ENCODE results near the gene NHSL2.

DNA sequence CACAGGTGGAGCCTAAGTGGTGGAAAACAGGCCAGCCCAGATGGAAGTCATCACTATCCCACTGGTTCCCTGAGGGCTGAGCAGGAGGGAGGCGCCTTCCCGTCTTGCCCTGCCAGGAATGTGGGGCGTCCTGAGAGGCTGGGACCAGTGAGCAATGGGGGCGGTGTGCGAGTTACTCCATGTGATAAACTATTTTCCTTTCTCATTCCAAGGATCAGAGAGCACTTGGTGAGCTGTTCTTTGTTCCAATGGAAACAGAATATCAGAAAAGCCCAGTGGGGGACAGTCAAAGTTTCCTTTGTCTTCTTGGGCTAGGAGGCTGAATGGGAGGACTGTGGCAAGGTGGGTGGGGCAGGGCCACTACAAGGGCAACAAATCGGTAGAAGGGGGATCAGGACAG is 86.2 kb downstream of the NHSL2 start:
- TF ChIP-seq, protein P1, sequence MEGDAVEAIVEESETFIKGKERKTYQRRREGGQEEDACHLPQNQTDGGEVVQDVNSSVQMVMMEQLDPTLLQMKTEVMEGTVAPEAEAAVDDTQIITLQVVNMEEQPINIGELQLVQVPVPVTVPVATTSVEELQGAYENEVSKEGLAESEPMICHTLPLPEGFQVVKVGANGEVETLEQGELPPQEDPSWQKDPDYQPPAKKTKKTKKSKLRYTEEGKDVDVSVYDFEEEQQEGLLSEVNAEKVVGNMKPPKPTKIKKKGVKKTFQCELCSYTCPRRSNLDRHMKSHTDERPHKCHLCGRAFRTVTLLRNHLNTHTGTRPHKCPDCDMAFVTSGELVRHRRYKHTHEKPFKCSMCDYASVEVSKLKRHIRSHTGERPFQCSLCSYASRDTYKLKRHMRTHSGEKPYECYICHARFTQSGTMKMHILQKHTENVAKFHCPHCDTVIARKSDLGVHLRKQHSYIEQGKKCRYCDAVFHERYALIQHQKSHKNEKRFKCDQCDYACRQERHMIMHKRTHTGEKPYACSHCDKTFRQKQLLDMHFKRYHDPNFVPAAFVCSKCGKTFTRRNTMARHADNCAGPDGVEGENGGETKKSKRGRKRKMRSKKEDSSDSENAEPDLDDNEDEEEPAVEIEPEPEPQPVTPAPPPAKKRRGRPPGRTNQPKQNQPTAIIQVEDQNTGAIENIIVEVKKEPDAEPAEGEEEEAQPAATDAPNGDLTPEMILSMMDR (IDR thresholded peaks at IDR 0.05): no peak
- no peak for TF ChIP-seq POLR2A (IDR thresholded peaks at IDR 0.05)

All from uterus (tissue), 2 donors.